SK-N-SH treated with all-trans-retinoic acid at 6 μM for 48 hours (cell line): Measurements from ENCODE around the gene IQSEC3.

Source experiments
- ATAC-seq: fragments of 200-7000 bp; cut with Tn5 transposase; 3 replicates; pipeline ENCODE4 v1.9.1; 2020; ENCODE audit warnings: mild to moderate bottlenecking, moderate library complexity
- BACH2 ChIP-seq: fragments of 250-450 bp; sonication (Bioruptor Pico); IDR thresholded peaks from 2 replicates; pipeline ENCODE4 v1.9.0; 2021; ENCODE audit warnings: mild to moderate bottlenecking, borderline replicate concordance
- CSRNP3 ChIP-seq: fragments of 250-450 bp; sonication (Bioruptor Pico); IDR thresholded peaks from 2 replicates; pipeline ENCODE4 v1.5.1; 2021; ENCODE audit warnings: mild to moderate bottlenecking, moderate library complexity
- GLIS3 ChIP-seq: fragments of 250-450 bp; sonication (Bioruptor Pico); IDR thresholded peaks from 2 replicates; pipeline ENCODE4 v1.5.0; 2020; ENCODE audit warnings: mild to moderate bottlenecking, moderate library complexity
- ISL1 ChIP-seq: fragments of 250-450 bp; sonication (Bioruptor Pico); IDR thresholded peaks from 2 replicates; pipeline ENCODE4 v2.1.2; 2022; ENCODE audit warnings: mild to moderate bottlenecking, moderate library complexity
- OSR1 ChIP-seq: fragments of 250-450 bp; sonication (Bioruptor Pico); IDR thresholded peaks from 2 replicates; pipeline ENCODE4 v1.8.0; 2022; ENCODE audit warnings: moderate library complexity, mild to moderate bottlenecking, inconsistent platforms
- PATZ1 ChIP-seq: fragments of 250-450 bp; sonication (Bioruptor Pico); IDR thresholded peaks from 2 replicates; pipeline ENCODE4 v1.8.0; 2020; ENCODE audit warnings: mild to moderate bottlenecking, moderate library complexity, borderline replicate concordance
- POU6F1 ChIP-seq: fragments of 250-450 bp; sonication (Bioruptor Pico); IDR thresholded peaks from 2 replicates; pipeline ENCODE4 v1.8.0; 2021; ENCODE audit warnings: low read depth, mild to moderate bottlenecking, moderate library complexity, borderline replicate concordance
- PPARA ChIP-seq: fragments of 250-450 bp; sonication (Bioruptor Pico); IDR thresholded peaks from 2 replicates; pipeline ENCODE4 v1.5.0; 2020; ENCODE audit warnings: mild to moderate bottlenecking, borderline replicate concordance
- RARB ChIP-seq: fragments of 250-450 bp; sonication (Bioruptor Pico); IDR thresholded peaks from 2 replicates; pipeline ENCODE4 v1.8.0; 2021; ENCODE audit warnings: mild to moderate bottlenecking, moderate library complexity
- TCF4 ChIP-seq: fragments of 250-450 bp; sonication (Bioruptor Pico); IDR thresholded peaks from 2 replicates; pipeline ENCODE4 v1.8.0; 2021; ENCODE audit warnings: mild to moderate bottlenecking, moderate library complexity, borderline replicate concordance
- TOX ChIP-seq: fragments of 250-450 bp; sonication (Bioruptor Pico); IDR thresholded peaks from 2 replicates; pipeline ENCODE4 v1.8.0; 2021; ENCODE audit warnings: mild to moderate bottlenecking, moderate library complexity, borderline replicate concordance
- TSHZ2 ChIP-seq: fragments of 250-450 bp; sonication (Bioruptor Pico); IDR thresholded peaks from 2 replicates; pipeline ENCODE4 v1.5.0; 2020; ENCODE audit warnings: mild to moderate bottlenecking, moderate library complexity
- ZC3H10 ChIP-seq: fragments of 250-450 bp; sonication (Bioruptor Pico); IDR thresholded peaks from 2 replicates; pipeline ENCODE4 v1.5.1; 2021; ENCODE audit warnings: mild to moderate bottlenecking, moderate library complexity
- ZFP3 ChIP-seq: fragments of 250-450 bp; sonication (Bioruptor Pico); IDR thresholded peaks from 2 replicates; pipeline ENCODE4 v1.5.0; 2020; ENCODE audit warnings: mild to moderate bottlenecking, moderate library complexity
- ZFP30 ChIP-seq: fragments of 450-650 bp; formaldehyde crosslinking; IDR thresholded peaks from 2 replicates; pipeline ENCODE4 v1.5.0; 2022; ENCODE audit warnings: mild to moderate bottlenecking, moderate library complexity
- ZNF8 ChIP-seq: fragments of 450-650 bp; formaldehyde crosslinking; IDR thresholded peaks from 2 replicates; pipeline ENCODE4 v1.5.0; 2020; ENCODE audit warnings: mild to moderate bottlenecking, moderate library complexity
- TF ChIP-seq, protein P1 (sequence below): fragments of 250-450 bp; sonication (Bioruptor Pico); IDR thresholded peaks from 2 replicates; pipeline ENCODE4 v1.5.1; 2020; ENCODE audit warnings: low read depth, mild to moderate bottlenecking, moderate library complexity

IQSEC3 gene

GRCh38 chr12:135138-135537 lies 68.6 kb downstream of the IQSEC3 start (continued):
- TF ChIP-seq PPARA (CRISPR knock-in tag) (no peak), ISL1 (CRISPR knock-in tag) (no peak), ZC3H10 (CRISPR knock-in tag) (no peak), RARB (no peak)
- TF ChIP-seq, protein P1, sequence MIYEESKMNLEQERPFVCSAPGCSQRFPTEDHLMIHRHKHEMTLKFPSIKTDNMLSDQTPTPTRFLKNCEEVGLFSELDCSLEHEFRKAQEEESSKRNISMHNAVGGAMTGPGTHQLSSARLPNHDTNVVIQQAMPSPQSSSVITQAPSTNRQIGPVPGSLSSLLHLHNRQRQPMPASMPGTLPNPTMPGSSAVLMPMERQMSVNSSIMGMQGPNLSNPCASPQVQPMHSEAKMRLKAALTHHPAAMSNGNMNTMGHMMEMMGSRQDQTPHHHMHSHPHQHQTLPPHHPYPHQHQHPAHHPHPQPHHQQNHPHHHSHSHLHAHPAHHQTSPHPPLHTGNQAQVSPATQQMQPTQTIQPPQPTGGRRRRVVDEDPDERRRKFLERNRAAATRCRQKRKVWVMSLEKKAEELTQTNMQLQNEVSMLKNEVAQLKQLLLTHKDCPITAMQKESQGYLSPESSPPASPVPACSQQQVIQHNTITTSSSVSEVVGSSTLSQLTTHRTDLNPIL (CRISPR knock-in tag): no peak

- TF ChIP-seq, protein P1 (CRISPR knock-in tag): no peak
- TF ChIP-seq ZFP3 (CRISPR knock-in tag) (no peak), CSRNP3 (CRISPR knock-in tag) (no peak), ZC3H10 (CRISPR knock-in tag) (no peak), POU6F1 (CRISPR knock-in tag) (no peak), PPARA (CRISPR knock-in tag) (no peak)
- ATAC-seq: no peak
Observed at GRCh38 chr12:138171-138897, 71.8 kb downstream of the IQSEC3 start.

DNA sequence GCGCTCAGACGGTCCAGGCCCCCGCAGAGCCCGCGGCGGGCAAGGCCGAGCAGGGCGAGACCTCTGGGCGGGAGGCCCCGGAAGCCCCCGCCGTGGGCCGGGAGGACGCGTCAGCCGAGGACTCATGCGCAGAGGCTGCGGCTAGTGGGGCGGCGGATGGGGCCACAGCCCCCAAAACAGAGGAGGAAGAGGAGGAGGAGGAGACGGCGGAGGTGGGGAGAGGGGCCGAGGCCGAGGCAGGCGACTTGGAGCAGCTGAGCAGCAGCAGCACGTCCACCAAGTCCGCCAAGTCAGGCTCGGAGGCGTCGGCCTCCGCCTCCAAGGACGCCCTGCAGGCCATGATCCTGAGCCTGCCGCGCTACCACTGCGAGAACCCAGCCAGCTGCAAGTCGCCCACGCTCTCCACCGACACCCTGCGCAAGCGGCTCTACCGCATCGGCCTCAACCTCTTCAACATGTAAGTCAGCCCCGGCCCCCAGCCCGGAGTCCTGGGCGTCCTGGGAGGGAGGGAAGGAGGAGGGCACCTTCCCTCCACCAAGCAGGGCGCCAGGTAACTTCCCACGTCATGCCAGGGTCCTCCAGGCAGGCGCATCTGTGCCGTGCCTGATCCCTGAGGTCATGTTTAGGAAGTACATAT lies 72.4 kb downstream of the IQSEC3 start:
- ATAC-seq: no peak
- TF ChIP-seq ZNF8 (CRISPR knock-in tag) (no peak), OSR1 (CRISPR knock-in tag) (no peak), ZFP30 (no peak), TSHZ2 (no peak), ISL1 (CRISPR knock-in tag) (no peak), ZC3H10 (CRISPR knock-in tag) (no peak), GLIS3 (no peak), BACH2 (CRISPR knock-in tag) (no peak), TOX (CRISPR knock-in tag) (no peak)
- TF ChIP-seq, protein P1 (CRISPR knock-in tag): no peak

DNA sequence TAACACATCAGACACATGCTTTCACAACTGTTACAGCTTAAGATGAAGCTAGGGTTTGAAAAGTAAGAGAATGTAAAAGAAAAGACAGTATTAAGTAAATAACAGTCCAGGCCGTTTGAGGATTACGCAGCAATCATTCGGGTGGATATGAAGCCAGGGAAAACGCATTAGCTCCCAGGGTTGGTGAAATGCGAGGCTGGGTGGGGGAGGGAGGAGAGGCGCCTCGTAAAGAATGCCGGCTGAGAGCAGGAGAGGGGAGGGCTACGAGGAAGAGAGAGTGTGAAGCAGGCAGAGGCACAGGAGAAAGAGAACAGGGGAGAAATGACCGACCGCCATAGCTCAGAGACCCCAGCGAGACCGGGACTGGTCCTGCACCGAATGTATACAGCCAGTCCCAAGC lies 73.0 kb downstream of the IQSEC3 start:
- ATAC-seq: no peak
- no peak for TF ChIP-seq ZFP3 (CRISPR knock-in tag)
- TF ChIP-seq ISL1 (CRISPR knock-in tag): no peak
- no peak for TF ChIP-seq BACH2 (CRISPR knock-in tag)
- TF ChIP-seq ZNF8 (CRISPR knock-in tag): no peak
- TF ChIP-seq PPARA (CRISPR knock-in tag): no peak
- no peak for TF ChIP-seq PATZ1 (CRISPR knock-in tag)
- TF ChIP-seq TCF4 (CRISPR knock-in tag): no peak
- no peak for TF ChIP-seq RARB
- TF ChIP-seq, all 23 proteins: peak for 0
